K562 (cell line): Measurements from ENCODE around the gene STMP1. TPM values are rescaled to one million over a fixed set of nuclear protein-coding genes. Genes with fewer than 3 reads are reported as not detected.

Experiments
- CBFB ChIP-seq: sonication (generic); formaldehyde crosslinking; IDR thresholded peaks from 2 replicates; pipeline ENCODE4 v1.4.0; 2020; ENCODE audit warnings: mild to moderate bottlenecking, missing genetic modification reagents
- FOXP1 ChIP-seq: sonication (generic); formaldehyde crosslinking; IDR thresholded peaks from 2 replicates; pipeline ENCODE4 v1.8.0; 2022; ENCODE audit warnings: mild to moderate bottlenecking, missing genetic modification reagents
- RAD21 ChIP-seq, 2 experiments: fragments of 250-450 bp in 1 of 2; fragments of 450-650 bp in 1 of 2; sonication (Bioruptor Pico) in 1 of 2; formaldehyde crosslinking in 1 of 2; IDR thresholded peaks in 1 of 2; conservative IDR thresholded peaks in 1 of 2; 2 replicates each; pipeline versions ENCODE4 v1.4.0 to v1.8.0; 2020 to 2022; ENCODE audit warnings: mild to moderate bottlenecking in 2 of 2, moderate library complexity in 1 of 2
- THAP12 ChIP-seq: fragments of 250-450 bp; sonication (Bioruptor Pico); IDR thresholded peaks from 2 replicates; pipeline ENCODE4 v1.9.0; 2021; ENCODE audit warnings: mild to moderate bottlenecking, inconsistent platforms
- VEZF1 ChIP-seq: fragments of 200-800 bp; sonication (Bioruptor generic); IDR thresholded peaks from 2 replicates; pipeline ENCODE4 v1.6.1; 2017; ENCODE audit warnings: missing genetic modification characterization, missing compliant biosample characterization
- ZBTB40 ChIP-seq, 2 experiments: fragments of 450-650 bp in 1 of 2; sonication (generic) in 1 of 2; formaldehyde crosslinking in 1 of 2; IDR thresholded peaks; 2 replicates each; pipeline versions ENCODE4 v1.7.1 to v1.9.0; 2016 to 2022; ENCODE audit warnings: inconsistent platforms in 1 of 2, mild to moderate bottlenecking in 1 of 2, missing genetic modification reagents in 1 of 2
- ZNF232 ChIP-seq: sonication (generic); formaldehyde crosslinking; IDR thresholded peaks from 2 replicates; pipeline ENCODE4 v1.8.0; 2022; ENCODE audit warnings: mild to moderate bottlenecking, missing genetic modification reagents
- ZNF830 ChIP-seq: fragments of 250-450 bp; sonication (Bioruptor Pico); IDR thresholded peaks from 2 replicates; pipeline ENCODE4 v1.5.0; 2021; ENCODE audit warnings: mild to moderate bottlenecking
- polyA plus RNA-seq, 8 experiments: library from polyadenylated mRNA; depleted of rRNA in 4 of 8; stranded (reverse) in 5 of 8; unstranded in 3 of 8; fragments of >200 nt; fragmentation: Nextera tagmentation in 2 of 8; fragmentation: Illumina TruSeq in 1 of 8; extraction: Ambion mirVana in 2 of 8; extraction: Trizol in 1 of 8; gene quantifications; 2 replicates each; pipeline versions ENCODE4 v1.2.1 to v1.2.3, GENCODE V29; 2011 to 2014; ENCODE audit warnings: inconsistent platforms in 1 of 8, missing spikeins in 1 of 8
- total RNA-seq, 7 experiments: library from RNA; depleted of rRNA in 6 of 7; stranded (reverse); fragments of >200 nt in 6 of 7; fragmentation: Illumina TruSeq in 2 of 7; extraction: Trizol in 2 of 7; gene quantifications; 2 replicates each; pipeline versions ENCODE4 v1.2.1 to v1.2.3, GENCODE V29; 2011 to 2021; ENCODE audit warnings: low replicate concordance in 1 of 7

The STMP1 gene
- total and polyA plus RNA-seq, 9 of the 15 experiments (the other 6 are each of a cell fraction or from before 2014, with no cell fraction given) = 10.6 to 249 (median 56.8) TPM

- TF ChIP-seq VEZF1 (CRISPR knock-in tag) (peak; percentile 100), ZNF232 (CRISPR knock-in tag) (peak; percentile 94), FOXP1 (peak; percentile 92), ZNF830 (CRISPR knock-in tag) (peak; percentile 61; the same call in 1 of the 2 replicates), ZBTB40 (IDR thresholded peaks at IDR 0.05) (peak; percentile 96), ZBTB40 (CRISPR knock-in tag; IDR thresholded peaks at IDR 0.05) (no peak; the same call in 1 of the 2 replicates), THAP12 (peak; percentile 97), CBFB (CRISPR knock-in tag) (peak; percentile 70; the same call in 1 of the 2 replicates), RAD21 (CRISPR knock-in tag; conservative IDR thresholded peaks at IDR 0.05 in 1 of 2, IDR thresholded peaks at IDR 0.05 in 1 of 2) (peak; percentile 56 to 64)
Observed at GRCh38 chr7:135662373-135663114, at the start of gene STMP1 (continued).
